Stimulated activated CD8-positive, alpha-beta memory T cell treated with anti-CD3 and anti-CD28 coated beads, Interleukin-15, amount 100 ng/mL, for 1 hour (primary cell): ENCODE results near the gene KCTD7.
"Not testable (repeated sequence)": the region's sequence is repeated elsewhere in the genome, so short reads cannot be mapped to it uniquely, and the experiment has no call there.

Experiments
- DNase-seq: peaks from one replicate; pipeline ENCODE4 v3.0.0-alpha.2; 2020; ENCODE audit warnings: low read depth

The KCTD7 gene

GRCh38 chr7:66682350-66683093 is 53.8 kb downstream of the KCTD7 start:
- no peak for DNase-seq

GRCh38 chr7:66683094-66683769 is 54.6 kb downstream of the KCTD7 start:
- DNase-seq, result not testable (repeated sequence)

GRCh38 chr7:66683770-66684123 is 55.1 kb downstream of the KCTD7 start:
- DNase-seq, result no peak

GRCh38 chr7:66685663-66686062 is 57.0 kb downstream of the KCTD7 start:
- not testable (repeated sequence) for DNase-seq

DNA sequence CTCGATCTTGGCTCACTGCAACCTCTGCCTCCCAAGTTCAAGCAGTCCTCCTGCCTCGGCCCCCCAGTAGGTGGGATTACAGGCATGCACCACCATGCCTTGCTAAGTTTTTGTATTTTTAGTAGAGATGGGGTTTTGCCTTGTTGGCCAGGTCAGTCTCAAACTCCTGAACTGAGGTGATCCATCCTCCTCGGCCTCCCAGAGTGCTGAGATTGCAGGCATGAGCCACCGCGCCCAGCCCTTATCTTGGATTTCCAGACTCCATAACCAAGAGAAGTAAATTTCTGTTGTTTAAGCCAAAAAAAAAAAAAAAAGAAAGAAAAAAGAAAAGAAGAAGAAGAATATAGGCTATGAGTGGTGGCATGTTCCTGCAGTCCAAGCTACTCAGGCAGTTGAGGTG is 58.5 kb downstream of the KCTD7 start:
- no peak for DNase-seq

- not testable (repeated sequence) for DNase-seq
Measured at GRCh38 chr7:66687672-66688071, 59.0 kb downstream of the KCTD7 start.

DNA sequence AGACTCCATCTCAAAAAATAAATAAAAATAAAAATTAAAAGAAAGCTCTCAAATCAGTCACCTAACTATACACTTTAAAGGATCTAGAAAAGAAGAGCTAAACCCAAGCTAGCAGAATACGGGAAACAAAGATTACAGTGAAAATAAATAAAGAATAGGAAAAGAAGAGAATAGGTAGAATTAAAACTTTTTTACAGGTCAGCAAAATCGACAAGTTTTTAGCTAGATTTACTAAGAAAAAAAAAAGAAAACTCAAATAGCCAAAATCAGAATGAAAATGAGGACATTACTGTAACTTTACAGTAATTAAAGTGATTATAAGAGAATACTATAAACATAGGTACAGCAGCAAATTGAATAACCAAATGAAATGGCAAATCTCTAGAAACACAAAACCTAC is 60.4 kb downstream of the KCTD7 start:
- DNase-seq, result no peak

DNA sequence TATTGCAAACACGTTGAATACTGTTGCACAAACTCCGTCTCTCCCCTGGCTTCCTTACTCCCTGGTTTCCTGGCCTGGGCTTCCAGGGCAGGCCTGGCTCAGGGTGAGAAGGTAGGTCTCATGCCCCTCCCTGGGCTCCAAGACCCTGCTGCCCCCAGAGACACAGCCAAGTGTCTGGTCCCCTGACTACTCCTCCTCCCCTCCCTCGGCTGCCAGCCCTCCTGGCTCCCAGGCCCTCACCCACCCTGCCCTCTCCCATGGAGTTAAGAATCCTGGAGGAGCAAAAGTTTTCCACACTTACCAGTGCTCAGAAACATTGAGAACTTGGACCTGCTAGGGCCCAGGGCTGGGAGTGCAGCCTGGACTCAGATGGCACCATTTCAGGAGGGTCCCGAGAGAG is 64.7 kb downstream of the KCTD7 start:
- no peak for DNase-seq
